Muscle of arm (tissue), 14 donors: Measurements from ENCODE around the gene SUPT3H. TPM values are rescaled to one million over a fixed set of nuclear protein-coding genes. Genes with fewer than 3 reads are reported as not detected.

Experiments
- DNase-seq: peaks from one replicate; pipeline ENCODE4 v3.0.0-alpha.2; 2013
- long read RNA-seq, 11 donors: transcript quantifications; one replicate each; lab custom pipeline, GENCODE V29; 2026
- polyA plus RNA-seq, 12 donors: library from polyadenylated mRNA; unstranded; fragments of 120-200 nt; gene quantifications; one replicate each; pipeline ENCODE4 v1.2.1, GENCODE V29; 2013; ENCODE audit not compliant: insufficient read length in 12 of 12

SUPT3H gene
- 10 to 100 TPM in 9 of 12 donors, 1 to 10 TPM in 1, not detected in 2; 9.8 to 12.7 (median 11.8) TPM for polyA plus RNA-seq
- long read RNA-seq, donor 1: 0 reads
- long read RNA-seq, donor 2: 0 reads
- long read RNA-seq, donor 3: 0 reads
- long read RNA-seq, donor 4: 0 reads
- long read RNA-seq, donor 5, partial matches to known transcripts: 8 of 8 reads
- long read RNA-seq, donor 5, other reads (novel, unspliced or antisense): 0 of 8 reads
- long read RNA-seq, donor 6: 0 reads
- long read RNA-seq, donor 7: 0 reads
- long read RNA-seq, donor 8, partial matches to known transcripts: 5 of 5 reads
- long read RNA-seq, donor 8, other reads (novel, unspliced or antisense): 0 of 5 reads
- long read RNA-seq, donor 9: 0 reads
- long read RNA-seq, donor 10: 0 reads
- long read RNA-seq, donor 11: 0 reads

- DNase-seq: peak; percentile 97
Observed at GRCh38 chr6:45377554-45378333, at the start of gene SUPT3H. Gene SUPT3H, minus strand, starts transcription at chr6:45377934.

- no peak for DNase-seq
Observed at GRCh38 chr6:45426251-45426650, 48.5 kb upstream of the SUPT3H start.

- DNase-seq: no peak
Observed at GRCh38 chr6:45424451-45424861, 46.7 kb upstream of the SUPT3H start.

DNA sequence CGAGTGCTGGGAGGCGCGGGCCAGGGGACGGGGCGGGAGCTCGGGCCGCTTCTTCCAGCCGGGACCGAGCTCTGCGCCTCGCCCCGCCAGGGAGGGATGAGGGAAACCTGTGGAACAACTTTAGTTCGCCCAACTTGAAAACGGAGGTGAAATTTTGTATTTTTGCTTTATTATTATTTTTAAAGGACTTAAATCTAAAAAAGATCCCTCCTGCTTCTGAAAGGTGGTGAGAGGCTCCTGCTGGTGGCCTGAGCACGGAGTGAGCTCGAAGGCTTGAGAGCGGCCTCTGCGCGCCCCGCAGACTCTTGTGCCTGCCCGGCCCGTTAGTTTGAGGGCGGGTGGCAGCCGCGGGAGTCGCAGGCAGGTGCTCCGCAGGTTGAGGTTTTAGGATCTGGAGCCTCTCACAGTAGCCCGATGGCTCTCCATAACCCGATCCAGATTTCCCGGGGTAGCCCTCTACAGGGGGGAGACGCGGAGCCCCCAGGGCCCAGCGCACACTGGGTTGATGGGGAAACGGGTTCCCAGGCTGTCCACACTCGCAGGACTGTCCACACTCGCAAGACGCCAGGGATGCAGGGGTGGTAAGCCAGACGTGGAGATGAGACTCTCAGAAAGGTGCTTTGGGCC lies 46.2 kb upstream of the SUPT3H start:
- DNase-seq: no peak

GRCh38 chr6:45423111-45423823 lies 45.5 kb upstream of the SUPT3H start:
- DNase-seq: peak; percentile 18

DNA sequence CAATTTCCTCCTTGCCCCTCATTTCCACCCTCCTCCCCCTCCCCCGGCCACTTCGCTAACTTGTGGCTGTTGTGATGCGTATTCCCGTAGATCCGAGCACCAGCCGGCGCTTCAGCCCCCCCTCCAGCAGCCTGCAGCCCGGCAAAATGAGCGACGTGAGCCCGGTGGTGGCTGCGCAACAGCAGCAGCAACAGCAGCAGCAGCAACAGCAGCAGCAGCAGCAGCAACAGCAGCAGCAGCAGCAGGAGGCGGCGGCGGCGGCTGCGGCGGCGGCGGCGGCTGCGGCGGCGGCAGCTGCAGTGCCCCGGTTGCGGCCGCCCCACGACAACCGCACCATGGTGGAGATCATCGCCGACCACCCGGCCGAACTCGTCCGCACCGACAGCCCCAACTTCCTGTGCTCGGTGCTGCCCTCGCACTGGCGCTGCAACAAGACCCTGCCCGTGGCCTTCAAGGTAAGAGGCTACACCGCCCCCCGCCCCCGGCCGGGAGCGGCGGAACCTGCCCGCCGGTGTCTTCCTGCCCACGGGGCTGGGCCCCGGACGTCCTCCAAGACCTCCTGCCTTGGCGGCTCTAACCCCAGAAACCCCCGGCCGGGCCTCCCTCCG lies 44.9 kb upstream of the SUPT3H start:
- peak; percentile 30 for DNase-seq

DNA sequence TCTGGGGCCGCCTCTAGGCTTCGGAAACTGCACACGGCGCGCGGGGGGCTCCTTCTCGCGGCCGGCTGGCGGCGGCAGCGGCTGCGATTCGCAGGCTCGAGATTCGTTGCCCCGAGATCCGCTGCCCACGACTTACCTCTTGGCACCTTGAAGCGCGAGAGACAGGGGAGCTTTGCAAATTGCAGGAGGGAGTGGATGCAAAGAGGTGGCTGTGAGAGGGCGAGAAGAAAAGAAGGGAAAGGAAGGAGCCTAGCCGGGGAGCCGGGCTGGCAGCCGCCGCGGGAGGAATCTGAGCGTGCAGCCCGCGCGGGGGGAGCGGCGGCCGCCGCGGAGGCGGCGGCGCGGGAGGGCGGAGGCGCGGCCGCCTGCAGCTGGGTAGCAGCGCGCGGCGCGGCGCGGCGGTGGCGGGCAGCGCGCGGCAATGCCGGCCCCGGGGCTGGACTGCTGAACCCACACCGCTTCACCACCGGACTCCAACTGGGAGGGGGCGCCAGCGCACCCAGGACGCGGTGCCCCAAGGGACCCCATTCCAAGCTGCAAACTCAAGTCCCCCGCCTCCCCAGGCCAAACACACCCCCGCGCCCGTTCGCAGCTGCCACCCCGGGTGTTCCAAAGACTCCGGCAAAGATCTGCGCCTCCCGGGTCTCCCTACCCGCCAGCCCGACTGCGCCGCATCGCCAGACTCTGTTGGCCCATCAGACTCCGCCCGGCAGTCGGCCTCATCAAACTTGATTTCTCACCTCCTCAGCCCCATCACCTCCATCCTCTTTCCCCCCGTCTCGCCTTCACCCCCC lies 44.2 kb upstream of the SUPT3H start:
- DNase-seq: peak; percentile 55

DNA sequence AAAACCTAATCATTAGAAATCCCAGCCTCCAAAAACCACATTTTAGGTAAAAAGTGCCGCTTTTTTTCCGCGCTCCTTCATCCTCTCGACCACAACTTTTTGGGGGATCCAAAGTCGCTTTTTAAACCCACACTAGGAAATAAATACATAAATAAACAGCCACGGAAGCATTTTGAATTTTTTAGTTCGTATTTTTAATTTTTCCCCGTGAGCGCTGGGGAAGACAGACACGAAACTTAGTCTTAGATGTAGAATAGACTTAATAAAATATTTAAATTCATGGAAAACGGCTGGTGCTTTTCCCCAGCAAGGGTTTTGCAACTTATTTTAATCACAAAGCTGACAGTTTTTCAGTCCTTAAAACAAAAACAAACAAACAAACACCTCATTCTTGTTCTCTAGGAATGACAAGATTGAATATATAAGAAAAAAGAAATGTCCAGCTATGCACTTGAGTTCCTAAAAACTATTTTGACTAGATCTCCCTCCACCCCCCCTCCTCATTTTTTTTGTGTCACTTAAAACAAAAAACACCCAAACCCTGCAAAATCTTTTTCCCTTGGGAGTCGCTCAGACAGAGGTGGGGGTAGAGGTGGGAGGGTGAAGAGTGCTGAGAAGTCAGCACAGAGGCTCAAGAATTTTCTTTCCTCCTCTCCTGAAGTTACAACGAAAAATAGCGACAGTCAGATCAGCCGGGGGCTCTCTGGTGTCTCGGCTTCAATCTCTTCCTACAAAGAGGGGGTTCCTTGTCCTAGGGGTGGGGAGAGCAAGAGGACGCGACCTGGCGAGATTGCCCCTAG lies 43.4 kb upstream of the SUPT3H start:
- DNase-seq: peak; percentile 44

- DNase-seq: peak; percentile 25
Observed at GRCh38 chr6:45420083-45420908, 42.6 kb upstream of the SUPT3H start.

DNA sequence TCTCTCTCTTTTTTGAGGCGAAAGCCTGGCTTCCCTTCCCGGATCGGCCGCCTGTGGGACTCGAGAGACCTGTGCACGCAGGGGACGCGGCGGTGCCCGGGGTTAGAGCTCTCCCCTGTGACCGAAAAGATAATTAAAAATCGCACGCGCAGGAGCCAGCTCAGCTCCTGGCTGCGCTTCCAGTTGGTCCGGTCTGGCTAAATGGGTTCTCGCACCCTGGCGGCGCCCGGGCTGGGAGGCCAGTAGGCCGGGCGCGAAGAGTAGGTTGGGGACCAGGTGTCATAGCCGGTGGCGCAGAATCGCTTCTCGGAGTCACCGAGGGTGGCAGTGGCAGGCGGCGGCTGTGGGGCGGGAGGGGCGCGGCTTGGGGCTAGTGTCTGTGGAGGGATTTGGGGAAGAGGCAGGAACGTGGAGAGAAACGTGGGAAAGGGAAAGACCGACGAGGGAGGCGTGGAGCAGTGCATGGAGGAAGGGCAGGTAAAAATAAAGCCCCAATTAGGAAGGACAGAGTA lies 41.9 kb upstream of the SUPT3H start:
- DNase-seq: no peak

- no peak for DNase-seq
Observed at GRCh38 chr6:45417436-45417835, 39.7 kb upstream of the SUPT3H start.

- no peak for DNase-seq
Observed at GRCh38 chr6:45416700-45417099, 39.0 kb upstream of the SUPT3H start.

- DNase-seq: no peak
Observed at GRCh38 chr6:45415788-45416518, 38.2 kb upstream of the SUPT3H start.

GRCh38 chr6:45415315-45415714 lies 37.6 kb upstream of the SUPT3H start:
- DNase-seq: no peak

DNA sequence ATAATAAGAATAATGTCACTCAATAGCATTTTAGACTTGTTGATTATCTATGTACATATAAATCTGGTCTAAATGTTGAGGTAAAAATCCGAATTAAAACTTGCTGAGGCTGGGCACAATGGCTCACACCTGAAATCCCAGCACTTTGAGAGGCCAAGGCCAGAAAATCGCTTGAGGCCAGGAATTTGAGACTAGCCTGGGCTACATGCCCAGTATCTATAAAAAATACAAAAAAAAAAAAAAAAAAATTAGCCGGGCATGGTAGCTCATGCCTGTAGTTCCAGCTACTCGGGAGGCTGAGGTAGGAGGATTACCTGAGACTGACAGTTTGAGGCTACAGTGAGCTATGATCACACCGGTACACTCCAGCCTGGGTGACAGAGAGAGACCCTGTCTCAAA lies 34.2 kb upstream of the SUPT3H start:
- DNase-seq: no peak

DNA sequence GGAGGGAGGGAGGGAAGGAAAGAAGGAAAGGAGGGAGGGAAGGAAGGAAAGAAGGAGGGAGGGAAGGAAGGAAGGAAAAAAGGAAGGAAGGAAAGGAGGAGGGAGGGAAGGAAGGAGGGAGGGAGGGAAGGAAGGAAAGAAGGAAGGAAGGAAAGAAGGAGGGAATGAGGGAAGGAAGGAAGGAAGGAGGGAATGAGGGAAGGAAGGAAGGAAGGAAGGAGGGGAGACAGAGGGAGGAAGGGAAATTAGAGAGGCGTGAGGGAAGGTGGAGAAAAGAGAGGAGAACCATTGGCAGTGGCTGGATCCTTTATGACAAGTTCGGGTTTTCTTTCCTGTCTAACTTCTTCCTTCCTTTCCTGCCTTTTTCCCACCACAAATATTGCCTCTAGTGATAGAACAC lies 22.3 kb upstream of the SUPT3H start:
- DNase-seq: no peak

GRCh38 chr6:45398075-45398813 lies 20.5 kb upstream of the SUPT3H start:
- DNase-seq: no peak
